RWPE1 (cell line): ENCODE results near the gene ATP11A.

Source experiments
- CTCF ChIA-PET: fragments of 350-600 bp; sonication (Branson Sonifier 250); formaldehyde crosslinking; extraction: SDS; loops from one replicate; lab custom pipeline; 2021; lab: Yijun Ruan, JAX
- POLR2A ChIA-PET: fragments of 400-600 bp; formaldehyde crosslinking; extraction: SDS; loops from one replicate; lab custom pipeline; 2020; ENCODE audit warnings: antibody characterized with exemption; ENCODE audit not compliant: low non-redundant PET; lab: Yijun Ruan, JAX
- DNase-seq: peaks from one replicate; pipeline ENCODE4 v3.0.0; 2012; ENCODE audit warnings: low spot score
- H3K27ac ChIP-seq: fragments of 450-650 bp; 2 replicates; pipeline ENCODE4 v1.5.1; 2017
- TF ChIP-seq, protein P1 (sequence below): fragments of 450-650 bp; conservative IDR thresholded peaks from 2 replicates; pipeline ENCODE4 v1.5.1; 2017; ENCODE audit warnings: low read depth, mild to moderate bottlenecking

ATP11A gene

GRCh38 chr13:112813552-112813951 lies 123.7 kb downstream of the ATP11A start:
- CTCF ChIA-PET, result no interaction called here
- TF ChIP-seq, protein P1, sequence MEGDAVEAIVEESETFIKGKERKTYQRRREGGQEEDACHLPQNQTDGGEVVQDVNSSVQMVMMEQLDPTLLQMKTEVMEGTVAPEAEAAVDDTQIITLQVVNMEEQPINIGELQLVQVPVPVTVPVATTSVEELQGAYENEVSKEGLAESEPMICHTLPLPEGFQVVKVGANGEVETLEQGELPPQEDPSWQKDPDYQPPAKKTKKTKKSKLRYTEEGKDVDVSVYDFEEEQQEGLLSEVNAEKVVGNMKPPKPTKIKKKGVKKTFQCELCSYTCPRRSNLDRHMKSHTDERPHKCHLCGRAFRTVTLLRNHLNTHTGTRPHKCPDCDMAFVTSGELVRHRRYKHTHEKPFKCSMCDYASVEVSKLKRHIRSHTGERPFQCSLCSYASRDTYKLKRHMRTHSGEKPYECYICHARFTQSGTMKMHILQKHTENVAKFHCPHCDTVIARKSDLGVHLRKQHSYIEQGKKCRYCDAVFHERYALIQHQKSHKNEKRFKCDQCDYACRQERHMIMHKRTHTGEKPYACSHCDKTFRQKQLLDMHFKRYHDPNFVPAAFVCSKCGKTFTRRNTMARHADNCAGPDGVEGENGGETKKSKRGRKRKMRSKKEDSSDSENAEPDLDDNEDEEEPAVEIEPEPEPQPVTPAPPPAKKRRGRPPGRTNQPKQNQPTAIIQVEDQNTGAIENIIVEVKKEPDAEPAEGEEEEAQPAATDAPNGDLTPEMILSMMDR, result no peak
- DNase-seq, result no peak
- no peak overlapping the region for H3K27ac ChIP-seq
- POLR2A ChIA-PET, result no interaction called here

GRCh38 chr13:112814905-112815585 lies 125.2 kb downstream of the ATP11A start:
- POLR2A ChIA-PET, result no interaction called here
- TF ChIP-seq, protein P1, result no peak
- no peak overlapping the region for H3K27ac ChIP-seq
- DNase-seq, result no peak
- CTCF ChIA-PET, result no interaction called here

- H3K27ac ChIP-seq, result no peak overlapping the region
- ChIA-PET CTCF (no interaction called here), POLR2A (no interaction called here)
- TF ChIP-seq, protein P1, result no peak
- DNase-seq, result no peak
Measured at GRCh38 chr13:112815871-112816270, 126.0 kb downstream of the ATP11A start.

- ChIA-PET POLR2A (no interaction called here), CTCF (no interaction called here)
- no peak overlapping the region for H3K27ac ChIP-seq
- DNase-seq, result no peak
- TF ChIP-seq, protein P1, result no peak
Measured at GRCh38 chr13:112818040-112818697, 128.3 kb downstream of the ATP11A start.

- ChIA-PET CTCF (no interaction called here), POLR2A (no interaction called here)
- TF ChIP-seq, protein P1, result no peak
- no peak for DNase-seq
- H3K27ac ChIP-seq, result no peak overlapping the region
Measured at GRCh38 chr13:112818698-112819045, 128.8 kb downstream of the ATP11A start.

GRCh38 chr13:112819111-112819510 lies 129.3 kb downstream of the ATP11A start:
- ChIA-PET CTCF (no interaction called here), POLR2A (no interaction called here)
- TF ChIP-seq, protein P1, result no peak
- no peak for DNase-seq
- H3K27ac ChIP-seq, result no peak overlapping the region
